Endothelial cell of hepatic sinusoid (primary cell): Measurements from ENCODE around the gene CXCL16.
"Not testable (repeated sequence)": the region's sequence is repeated elsewhere in the genome, so short reads cannot be mapped to it uniquely, and the experiment has no call there.

ENCODE experiments used
- in situ Hi-C: cut with HindIII; loops from 2 replicates; pipeline ENCODE4 v1.10.0; 2017; ENCODE audit warnings: low sequenced_read_pairs

CXCL16 gene

DNA sequence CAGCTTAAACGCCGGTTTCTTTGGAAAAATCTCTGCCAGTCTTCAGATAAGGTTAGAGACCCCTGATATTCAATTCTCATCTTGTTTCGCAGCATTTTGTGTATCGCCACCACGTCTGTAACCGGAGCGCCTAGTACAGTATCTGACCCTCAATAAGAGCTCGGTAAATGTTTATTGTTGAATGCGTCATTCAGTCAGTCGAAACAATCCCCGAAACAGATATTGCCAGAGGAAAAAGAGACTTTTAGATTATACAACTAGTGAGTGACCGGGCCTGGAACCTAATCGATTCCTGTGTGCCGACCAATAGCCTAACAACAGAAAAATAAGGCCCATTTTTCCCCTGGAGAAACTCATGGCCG, 36.4 kb downstream of the CXCL16 start:
- in situ Hi-C loops, result no loop called here

DNA sequence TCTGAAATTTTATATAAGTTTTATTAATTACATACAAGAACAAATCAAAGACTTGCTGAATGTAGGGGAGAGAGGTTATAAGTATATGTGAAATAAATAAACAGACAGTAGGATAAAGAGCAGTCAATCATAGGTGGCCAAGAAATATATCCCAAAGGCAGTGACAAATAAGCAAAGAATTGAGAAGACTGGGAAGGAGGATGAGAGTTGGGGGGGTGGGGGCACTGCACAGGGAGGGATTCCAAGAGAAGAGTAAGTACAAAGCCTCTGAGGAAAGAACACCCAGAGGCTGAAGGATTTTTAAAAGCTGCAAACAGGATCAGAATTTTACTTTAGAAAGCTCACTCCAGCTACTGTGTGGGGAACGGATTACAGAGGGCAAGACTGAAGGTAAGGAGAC, 38.6 kb downstream of the CXCL16 start:
- in situ Hi-C loops, result no loop called here

DNA sequence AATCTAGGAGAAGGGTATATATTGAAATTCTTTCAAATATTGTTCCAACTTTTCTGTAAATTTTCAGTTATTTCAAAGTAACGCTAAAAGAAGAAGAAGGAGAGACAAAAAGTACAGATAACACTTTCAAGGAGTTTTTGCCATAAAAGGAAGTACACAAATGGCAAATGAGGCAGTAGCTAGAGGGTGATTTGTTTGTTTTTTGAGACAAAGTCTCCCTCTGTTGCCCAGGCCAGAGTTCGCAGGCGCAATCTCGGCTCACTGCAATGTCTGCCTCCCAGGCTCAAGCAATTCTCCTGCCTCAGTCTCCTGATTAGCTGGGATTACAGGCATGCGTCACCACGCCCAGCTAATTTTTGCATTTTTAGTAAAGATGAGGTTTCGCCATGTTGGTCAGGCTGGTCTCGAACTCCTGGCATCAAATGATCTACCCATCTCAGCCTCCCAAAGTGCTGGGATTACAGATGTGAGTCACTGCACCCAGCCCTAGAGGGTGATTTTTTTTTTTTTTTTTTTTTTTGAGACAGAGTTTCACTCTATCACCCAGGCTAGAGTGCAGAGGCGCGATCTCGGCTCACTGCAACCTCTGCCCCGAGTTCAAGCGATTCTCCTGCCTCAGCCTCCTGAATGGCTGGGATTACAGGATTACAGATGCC, 40.2 kb downstream of the CXCL16 start:
- in situ Hi-C loops, result not testable (repeated sequence)

DNA sequence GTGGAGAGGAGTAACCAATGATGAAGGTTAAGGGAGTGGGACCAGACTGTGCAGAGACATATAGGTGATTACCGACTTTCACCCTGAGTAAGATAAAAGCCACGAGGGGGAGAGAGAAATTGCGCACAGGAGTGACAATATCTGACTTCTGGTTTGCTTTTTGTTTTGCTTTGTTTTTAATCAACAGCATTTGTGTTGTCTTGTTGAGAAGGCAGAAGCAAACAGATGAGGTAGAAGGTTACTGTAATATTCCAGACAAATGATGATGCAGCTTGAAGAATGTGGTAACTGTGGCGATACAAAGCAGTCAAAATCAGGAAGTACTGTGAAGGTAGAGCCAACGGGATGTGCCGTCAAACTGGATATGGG, 43.3 kb downstream of the CXCL16 start:
- in situ Hi-C loops, result no loop called here

DNA sequence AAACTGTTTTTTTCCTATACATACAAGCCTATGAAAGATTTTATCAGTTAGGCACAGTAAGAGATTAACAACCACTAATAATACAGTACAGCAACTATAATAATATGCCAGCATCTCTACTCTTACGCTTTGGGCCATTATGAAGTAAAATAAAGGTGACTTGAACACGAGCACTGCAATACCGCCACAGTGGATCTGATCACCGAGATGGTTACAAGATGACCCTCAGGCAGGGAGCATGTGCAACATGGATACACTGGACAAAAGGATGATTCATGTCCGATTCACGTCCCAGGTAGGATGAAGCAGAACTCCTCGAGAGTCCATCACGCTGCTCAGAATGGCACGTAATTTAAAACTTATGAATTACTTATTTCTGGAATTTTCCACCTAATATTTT, 46.3 kb downstream of the CXCL16 start:
- in situ Hi-C loops, result no loop called here

DNA sequence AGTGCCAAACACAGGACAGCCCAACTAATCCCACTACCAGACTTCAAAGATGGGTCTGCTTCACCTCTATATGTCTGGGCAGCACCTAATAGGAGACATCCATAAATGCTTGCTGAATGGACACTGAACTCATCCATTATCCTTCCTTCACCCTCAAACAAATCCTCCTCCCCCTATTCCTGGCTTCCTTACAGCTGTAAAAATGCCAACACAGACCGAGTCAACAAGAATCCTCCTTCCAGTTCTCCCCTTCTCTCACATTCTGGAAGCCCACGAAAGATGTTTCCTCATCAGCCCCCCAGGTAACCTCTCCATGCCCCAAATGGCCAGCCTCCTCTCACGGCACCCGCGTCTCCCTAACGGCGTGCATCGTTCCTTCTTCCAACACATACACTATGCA, 48.0 kb downstream of the CXCL16 start:
- in situ Hi-C loops, result no loop called here

DNA sequence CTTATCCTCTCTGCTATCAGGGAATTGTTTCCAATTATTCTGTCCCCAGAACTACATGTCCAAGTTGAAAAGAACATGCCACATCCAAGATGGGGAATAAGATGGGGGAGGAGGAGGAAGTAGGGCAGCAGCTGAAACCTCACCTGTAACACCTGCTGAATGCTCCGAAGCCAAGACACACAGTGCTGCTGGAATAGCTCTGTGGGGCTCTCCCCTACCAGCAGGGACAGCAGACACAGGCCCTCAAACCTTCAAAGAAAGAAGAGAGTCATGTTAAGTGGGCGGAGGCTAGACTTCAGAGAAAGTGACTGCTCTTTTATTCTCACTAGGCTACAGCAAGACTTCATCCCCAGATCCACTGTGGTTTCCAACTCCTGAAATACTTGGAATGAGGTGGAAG, 49.0 kb downstream of the CXCL16 start:
- in situ Hi-C loops, result no loop called here

DNA sequence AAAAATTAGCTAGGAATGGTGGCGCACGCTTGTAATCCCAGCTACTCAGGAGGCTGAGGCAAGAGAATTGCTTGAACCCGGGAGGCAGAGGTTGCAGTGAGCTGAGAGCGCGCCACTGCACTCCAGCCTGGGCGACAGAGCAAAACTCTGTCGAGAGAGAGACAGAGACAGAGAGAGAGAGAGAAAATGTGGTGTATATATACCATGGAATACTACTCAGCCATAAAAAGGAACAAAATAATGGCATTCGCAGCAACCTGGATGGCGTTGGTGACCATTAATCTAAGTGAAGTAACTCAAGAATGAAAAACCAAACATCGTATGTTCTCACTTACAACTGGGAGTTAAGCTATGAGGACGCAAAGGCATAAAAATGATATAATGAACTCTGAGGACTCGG, 49.9 kb downstream of the CXCL16 start:
- in situ Hi-C loops, result not testable (repeated sequence)

DNA sequence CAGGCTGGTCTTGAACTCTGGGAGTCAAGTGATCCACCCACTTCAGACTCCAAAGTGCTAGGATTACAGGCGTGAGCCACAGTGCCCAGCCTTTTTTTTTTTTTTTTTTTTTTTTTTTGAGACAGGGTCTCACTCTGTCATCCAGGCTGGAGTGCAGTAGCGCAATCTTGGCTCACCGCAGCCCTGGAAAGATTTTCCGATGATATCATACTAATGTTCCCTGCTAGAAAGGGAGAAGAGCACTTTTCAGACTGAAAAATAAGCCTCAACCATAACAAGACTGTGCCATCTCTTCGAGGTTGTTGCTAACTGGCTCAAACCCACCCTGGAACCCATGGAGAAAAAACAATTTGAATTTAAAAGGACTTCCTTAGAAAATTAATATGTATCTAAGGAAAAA, 56.0 kb downstream of the CXCL16 start:
- in situ Hi-C loops, result not testable (repeated sequence)
